Nasal cavity respiratory epithelium epithelial cell of viscerocranial mucosa (primary cell): ENCODE data around the gene PICALM. TPM values are rescaled to one million over a fixed set of nuclear protein-coding genes. Genes with fewer than 3 reads are reported as not detected.

Source experiments
- total RNA-seq: library from RNA; depleted of rRNA; stranded (reverse); fragments of >200 nt; gene quantifications from 2 replicates; pipeline ENCODE4 v1.2.3, GENCODE V29; 2014

PICALM gene
- total RNA-seq: 310 and 343 TPM in 2 replicates

DNA sequence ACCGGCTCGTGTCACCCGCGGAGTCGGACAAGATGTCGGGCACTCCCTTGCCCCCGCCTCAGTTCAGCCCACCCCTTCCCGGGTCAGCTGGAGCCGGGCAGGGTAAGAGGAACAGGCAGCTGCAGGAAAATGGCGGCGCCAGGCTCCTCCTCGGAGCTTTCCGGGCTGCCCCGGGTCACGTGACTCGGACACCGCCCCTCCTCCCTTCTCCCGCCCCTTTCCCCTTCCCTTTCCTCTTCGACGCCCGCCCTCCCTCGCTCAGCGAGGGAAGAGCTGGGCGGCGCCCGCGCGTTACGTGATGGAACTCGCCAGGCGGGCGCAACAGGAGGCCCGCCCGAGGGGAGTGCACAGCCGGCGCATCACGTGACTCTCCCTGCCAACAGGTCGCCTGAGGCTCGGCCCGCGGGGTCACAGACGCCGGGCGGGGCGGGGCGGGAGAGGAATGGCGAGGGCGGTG lies at the start of gene PICALM:
PICALM (minus strand) TSS at position 134 of the 457 bp plus-strand sequence. CDS start 304 bp downstream, outside the sequence.

Other genes with a start within 250 kb of the PICALM start
- gene CCDC83, start 213.7 kb downstream of the PICALM start, total RNA-seq: not detected in 2 replicates
- gene EED, start 175.7 kb upstream of the PICALM start, total RNA-seq: 13.0 and 26.5 TPM in 2 replicates
- gene HIKESHI, start 233.2 kb upstream of the PICALM start, total RNA-seq: 53.3 and 69.0 TPM in 2 replicates